ENCODE results near the gene FBXO46. TPM values are rescaled to one million over a fixed set of nuclear protein-coding genes. Genes with fewer than 3 reads are reported as not detected.

FBXO46 gene
- total RNA-seq, 1 donor from 2014 or later, result 9.4 TPM

DNA sequence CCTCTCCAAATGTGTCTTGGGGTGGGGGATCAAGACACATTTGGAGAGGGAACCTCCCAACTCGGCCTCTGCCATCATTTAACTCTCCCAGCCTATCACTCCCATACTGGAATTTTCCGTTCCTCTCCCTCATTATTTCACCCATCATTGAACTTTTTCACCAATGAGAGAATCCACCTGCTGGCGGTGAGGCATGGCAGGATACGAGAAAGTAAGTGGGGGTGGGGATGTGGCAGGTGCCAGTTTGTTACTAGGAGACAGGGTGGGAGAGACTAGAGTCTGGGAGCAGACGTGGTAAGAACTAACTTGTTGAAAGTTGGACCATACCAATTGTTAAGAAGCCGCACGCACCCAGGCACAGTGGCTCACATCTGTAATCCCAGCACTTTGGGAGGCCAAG lies 55.8 kb downstream of the FBXO46 start:
- TF ChIP-seq, protein P1, sequence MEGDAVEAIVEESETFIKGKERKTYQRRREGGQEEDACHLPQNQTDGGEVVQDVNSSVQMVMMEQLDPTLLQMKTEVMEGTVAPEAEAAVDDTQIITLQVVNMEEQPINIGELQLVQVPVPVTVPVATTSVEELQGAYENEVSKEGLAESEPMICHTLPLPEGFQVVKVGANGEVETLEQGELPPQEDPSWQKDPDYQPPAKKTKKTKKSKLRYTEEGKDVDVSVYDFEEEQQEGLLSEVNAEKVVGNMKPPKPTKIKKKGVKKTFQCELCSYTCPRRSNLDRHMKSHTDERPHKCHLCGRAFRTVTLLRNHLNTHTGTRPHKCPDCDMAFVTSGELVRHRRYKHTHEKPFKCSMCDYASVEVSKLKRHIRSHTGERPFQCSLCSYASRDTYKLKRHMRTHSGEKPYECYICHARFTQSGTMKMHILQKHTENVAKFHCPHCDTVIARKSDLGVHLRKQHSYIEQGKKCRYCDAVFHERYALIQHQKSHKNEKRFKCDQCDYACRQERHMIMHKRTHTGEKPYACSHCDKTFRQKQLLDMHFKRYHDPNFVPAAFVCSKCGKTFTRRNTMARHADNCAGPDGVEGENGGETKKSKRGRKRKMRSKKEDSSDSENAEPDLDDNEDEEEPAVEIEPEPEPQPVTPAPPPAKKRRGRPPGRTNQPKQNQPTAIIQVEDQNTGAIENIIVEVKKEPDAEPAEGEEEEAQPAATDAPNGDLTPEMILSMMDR (IDR thresholded peaks at IDR 0.05; ENCODE audit: borderline replicate concordance), result no peak
- DNase-seq, result no peak
- intact Hi-C loops (cut with micrococcal nuclease), result no loop called here
- H3K4me3 ChIP-seq, result no peak overlapping the region
- no peaks in the 10 kb centered on the region for H3K36me3 ChIP-seq
- no peaks in the 10 kb centered on the region for H3K9me3 ChIP-seq (replicated peaks)
- H3K27me3 ChIP-seq (ENCODE audit: low read depth), result peaks cover 84% of the 10 kb centered on the region
- H3K4me1 ChIP-seq, result peaks cover 15% of the 10 kb centered on the region
- no peak overlapping the region for H3K27ac ChIP-seq (replicated peaks)

DNA sequence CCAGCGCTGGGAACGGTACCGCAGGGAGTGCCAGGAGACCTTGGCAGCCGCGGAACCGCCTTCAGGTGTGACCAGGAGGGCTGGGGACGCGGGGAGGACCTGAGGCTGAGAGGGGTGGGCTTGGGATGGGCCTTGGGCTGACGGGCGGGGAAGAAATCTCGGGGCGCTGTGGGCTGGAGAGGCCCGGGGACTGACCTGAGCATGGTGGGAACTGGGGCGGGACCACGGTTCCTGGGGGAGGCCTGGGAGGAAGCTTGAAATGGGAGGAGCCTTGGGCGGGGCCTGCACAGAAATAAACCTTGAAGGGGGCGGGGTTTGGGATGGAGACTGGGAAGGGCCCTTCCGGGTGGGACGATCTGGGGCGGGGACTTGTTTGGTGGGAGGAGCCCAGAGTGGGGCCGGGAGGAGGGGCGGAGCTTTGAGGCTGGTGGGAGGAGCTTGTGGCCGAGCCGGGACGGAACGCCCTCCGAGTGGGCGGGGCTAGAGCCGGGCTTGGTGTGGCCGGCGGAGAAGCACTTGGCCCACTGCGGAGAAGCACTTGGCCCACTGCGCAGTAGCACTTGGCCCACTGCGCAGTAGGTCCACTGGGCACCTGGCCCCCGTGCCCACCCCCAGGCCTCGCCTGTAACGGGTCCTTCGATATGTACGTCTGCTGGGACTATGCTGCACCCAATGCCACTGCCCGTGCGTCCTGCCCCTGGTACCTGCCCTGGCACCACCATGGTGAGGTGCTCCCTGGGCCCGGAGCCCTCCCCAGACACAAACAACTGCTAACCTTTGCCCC lies 59.8 kb downstream of the FBXO46 start:
- Histone ChIP-seq H3K4me1 (peaks cover 21% of the 10 kb centered on the region), H3K36me3 (no peaks in the 10 kb centered on the region), H3K27ac (replicated peaks) (no peak overlapping the region), H3K9me3 (replicated peaks) (no peaks in the 10 kb centered on the region), H3K4me3 (peak overlapping the region; percentile 11), H3K27me3 (ENCODE audit: low read depth) (peaks cover 87% of the 10 kb centered on the region)
- intact Hi-C loops (cut with micrococcal nuclease), result no loop called here
- DNase-seq, result peak; percentile 45
- TF ChIP-seq, protein P1 (IDR thresholded peaks at IDR 0.05; ENCODE audit: borderline replicate concordance), result no peak

DNA sequence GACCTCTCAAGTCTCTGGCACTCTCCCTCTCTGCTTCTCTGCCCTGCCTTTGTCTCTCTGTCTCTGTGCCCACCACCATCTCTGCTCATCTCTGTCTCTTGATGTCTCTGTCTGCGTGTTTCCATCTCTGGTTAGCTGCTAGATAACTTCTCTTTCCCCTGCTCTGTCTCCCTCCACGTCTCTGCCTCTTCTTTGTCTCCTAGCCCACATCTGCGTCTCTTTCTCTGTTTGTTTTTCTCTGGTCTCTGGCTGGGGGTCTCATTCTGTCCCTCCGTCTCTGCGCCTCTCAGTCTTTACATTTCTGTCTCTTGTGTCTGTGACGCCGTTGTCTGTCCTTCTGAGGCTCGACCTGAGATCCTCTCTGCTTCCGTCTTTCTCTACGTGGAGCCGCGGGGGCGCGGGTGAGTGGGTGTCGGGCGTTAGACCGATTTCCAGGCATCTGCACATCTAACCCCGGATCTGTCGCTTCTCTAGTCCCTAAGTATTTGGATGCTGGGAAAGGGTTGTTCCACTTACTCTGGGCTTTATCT lies 62.3 kb downstream of the FBXO46 start:
- TF ChIP-seq, protein P1 (IDR thresholded peaks at IDR 0.05; ENCODE audit: borderline replicate concordance), result no peak
- intact Hi-C loops (cut with micrococcal nuclease), result no loop called here
- no peak for DNase-seq
- H3K27me3 ChIP-seq (ENCODE audit: low read depth), result peaks cover 99% of the 10 kb centered on the region
- no peaks in the 10 kb centered on the region for H3K36me3 ChIP-seq
- peak overlapping the region; percentile 64 for H3K4me3 ChIP-seq
- H3K27ac ChIP-seq (replicated peaks), result no peak overlapping the region
- no peaks in the 10 kb centered on the region for H3K9me3 ChIP-seq (replicated peaks)
- H3K4me1 ChIP-seq, result peaks cover 21% of the 10 kb centered on the region

DNA sequence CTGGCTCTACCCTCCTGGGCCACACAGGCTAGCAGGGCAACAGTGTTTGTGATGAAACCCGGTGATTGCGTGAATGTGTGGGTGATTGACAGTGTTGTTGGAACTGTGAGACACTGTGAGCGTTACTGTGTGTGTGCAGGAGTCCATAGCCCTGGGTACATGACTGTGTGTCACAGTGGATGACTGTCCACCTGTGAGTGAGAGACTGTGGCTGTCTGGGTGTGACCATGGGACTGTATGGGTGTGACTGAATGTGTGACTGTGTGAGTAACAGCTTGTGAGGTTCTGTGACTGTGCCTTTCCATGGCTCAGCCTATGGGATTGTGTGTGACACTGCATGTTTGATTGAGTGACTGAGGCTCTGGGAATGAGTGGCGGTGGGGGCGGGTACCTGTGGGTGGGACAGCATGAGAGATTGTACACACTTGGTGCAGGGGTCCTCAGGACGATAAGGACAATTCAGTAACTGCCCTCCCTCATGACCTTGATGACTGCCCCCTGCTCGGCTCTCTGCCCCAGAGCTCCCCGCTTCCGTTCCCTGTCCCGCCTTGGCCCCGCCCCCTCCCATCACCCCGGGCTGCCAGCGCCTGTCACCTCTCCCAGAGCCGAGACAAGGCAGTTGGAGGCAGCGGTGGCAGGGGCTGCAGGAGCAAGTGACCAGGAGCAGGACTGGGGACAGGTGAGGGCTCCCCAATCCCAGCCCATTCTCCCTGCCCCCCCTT lies 62.9 kb downstream of the FBXO46 start, which contains the start of gene GIPR:
GIPR (plus strand) TSS at position 602 of the 722 bp plus-strand sequence. CDS start 1,300 bp downstream, outside the sequence.
- H3K27me3 ChIP-seq (ENCODE audit: low read depth), result peaks cover 99% of the 10 kb centered on the region

DNA sequence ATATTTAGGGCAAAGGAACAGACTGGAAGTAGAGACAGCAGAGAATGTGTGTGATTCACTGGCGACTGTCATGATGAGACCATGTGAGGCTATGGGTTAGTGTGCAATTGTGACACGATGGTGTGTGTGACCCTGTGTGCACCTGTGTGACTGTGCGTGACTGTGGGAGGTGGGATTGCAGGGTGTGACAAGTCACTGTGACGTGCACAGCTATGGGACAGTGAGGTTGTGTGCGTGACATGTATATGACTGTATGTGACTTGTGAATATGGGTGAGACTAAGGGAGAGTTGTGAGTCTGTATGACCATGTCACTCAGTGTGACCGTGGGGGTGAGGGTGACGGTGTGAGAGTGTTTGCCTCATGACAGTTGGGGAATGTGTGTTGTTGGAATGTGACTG lies 66.1 kb downstream of the FBXO46 start:
- H3K36me3 ChIP-seq, result no peaks in the 10 kb centered on the region
- TF ChIP-seq, protein P1 (IDR thresholded peaks at IDR 0.05; ENCODE audit: borderline replicate concordance), result no peak
- no peaks in the 10 kb centered on the region for H3K9me3 ChIP-seq (replicated peaks)
- no peak overlapping the region for H3K4me3 ChIP-seq
- intact Hi-C loops (cut with micrococcal nuclease), result no loop called here
- H3K4me1 ChIP-seq, result peaks cover 20% of the 10 kb centered on the region
- no peak for DNase-seq
- no peak overlapping the region for H3K27ac ChIP-seq (replicated peaks)
- H3K27me3 ChIP-seq (ENCODE audit: low read depth), result peaks cover 94% of the 10 kb centered on the region

More for the DNA sequence above, 62.9 kb downstream of the FBXO46 start, which contains the start of gene GIPR:
- no peaks in the 10 kb centered on the region for H3K36me3 ChIP-seq
- H3K27ac ChIP-seq (replicated peaks), result peak within 1 kb of the TSS; percentile 30
- TF ChIP-seq, protein P1 (IDR thresholded peaks at IDR 0.05; ENCODE audit: borderline replicate concordance), result no peak
- H3K4me3 ChIP-seq, result peak within 1 kb of the TSS; percentile 64
- no peaks in the 10 kb centered on the region for H3K9me3 ChIP-seq (replicated peaks)
- intact Hi-C loops (cut with micrococcal nuclease), result no loop called here
- DNase-seq, result peak; percentile 57
- H3K4me1 ChIP-seq, result peaks cover 21% of the 10 kb centered on the region

Data from left ventricle myocardium inferior (tissue), 1 donor.